HG03196 (cell line): ENCODE measurements around the gene PALLD.
A peak's percentile ranks its signal among the peaks of the same experiment; 100 is the strongest.

Source experiments
- ATAC-seq: cut with Tn5 transposase; IDR thresholded peaks from one replicate; pipeline ENCODE4 v1.9.1; 2021; ENCODE audit not compliant: unreplicated experiment

Gene PALLD

GRCh38 chr4:168553714-168554370 lies 57.0 kb downstream of the PALLD start:
- ATAC-seq, result no peak

DNA sequence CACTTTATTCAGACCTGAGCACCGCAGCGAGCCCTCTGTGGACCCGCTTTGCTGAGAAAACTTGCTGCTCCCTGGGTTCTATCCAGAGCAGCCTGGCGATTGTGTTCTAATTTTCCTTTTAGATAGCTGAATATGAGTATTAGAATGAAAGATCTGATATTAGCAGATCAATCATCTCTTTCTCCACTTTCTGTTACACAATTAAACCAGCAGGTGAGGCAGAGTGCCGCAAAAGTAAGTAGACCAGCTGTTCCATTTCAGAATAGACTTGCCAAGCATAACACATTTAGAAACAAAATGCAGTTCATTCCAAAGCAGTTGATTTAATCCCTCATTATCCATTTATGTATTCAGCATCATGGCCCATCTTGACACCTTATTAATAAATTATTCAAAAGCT lies 58.6 kb downstream of the PALLD start:
- ATAC-seq, result no peak

- ATAC-seq, result no peak
Observed at GRCh38 chr4:168557658-168558057, 60.8 kb downstream of the PALLD start.

DNA sequence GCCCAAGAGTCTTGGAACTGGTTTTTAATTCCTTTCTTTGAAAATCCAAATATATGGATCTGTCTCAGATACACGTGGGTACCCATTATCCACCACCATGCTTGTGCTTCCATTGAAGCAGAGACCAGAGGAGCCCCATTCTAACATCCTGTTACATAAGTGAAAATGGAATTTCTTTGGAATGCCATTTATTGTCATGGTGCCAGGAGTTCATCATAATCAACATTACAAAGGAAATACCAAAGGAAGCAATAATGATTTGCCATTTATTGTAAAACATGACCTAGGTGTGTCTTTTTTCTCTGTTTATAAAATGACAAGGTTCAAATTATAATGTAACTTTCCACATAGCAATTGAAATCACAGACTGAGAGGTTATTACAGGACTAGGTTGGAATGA lies 61.7 kb downstream of the PALLD start:
- ATAC-seq, result no peak

DNA sequence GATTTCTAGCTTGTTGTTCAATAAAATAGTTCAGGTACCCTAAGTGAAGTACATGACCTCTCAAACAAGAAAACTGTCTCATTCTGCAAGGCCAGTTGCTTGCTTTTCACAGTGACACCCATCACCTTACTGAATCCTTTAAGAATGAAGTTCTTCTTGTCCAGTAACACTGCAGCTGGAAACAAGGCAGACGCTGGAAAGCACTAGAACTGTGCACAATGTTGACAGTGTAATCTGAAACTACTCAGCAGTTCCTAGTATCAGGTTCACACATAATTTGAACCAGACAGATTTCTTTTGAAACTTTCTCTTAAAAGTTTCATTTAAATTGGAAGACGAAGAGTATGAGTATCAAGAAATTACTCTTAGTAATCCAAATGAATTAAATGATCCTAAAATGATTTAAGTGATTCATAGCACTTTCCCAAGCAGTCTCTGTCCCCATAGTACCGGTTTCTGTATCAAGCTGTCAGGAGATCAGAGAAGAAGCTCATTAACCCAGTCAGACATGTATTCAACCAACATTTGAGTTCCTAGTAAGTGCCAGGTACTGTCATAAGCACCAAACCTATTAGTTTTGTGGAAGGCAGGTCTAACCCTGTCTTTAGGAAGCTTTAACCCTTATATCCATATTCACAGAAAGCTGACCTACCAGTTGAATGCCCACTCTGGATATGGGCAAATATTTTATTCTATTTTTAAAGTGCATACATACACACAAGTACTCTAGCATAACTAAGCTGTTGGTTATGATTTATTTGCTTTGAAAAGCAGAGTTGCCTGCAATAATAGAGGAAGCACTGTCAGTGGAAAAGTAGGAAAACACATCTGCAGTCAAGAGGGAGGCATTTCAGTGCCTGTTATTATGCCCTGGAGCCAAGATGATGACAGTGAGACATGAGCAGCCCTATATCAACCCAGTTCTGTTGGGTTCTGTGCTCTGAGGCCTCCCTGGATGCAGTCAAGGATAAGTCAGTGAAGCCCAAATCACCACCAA lies 63.6 kb downstream of the PALLD start:
- ATAC-seq, result no peak

GRCh38 chr4:168562041-168562571 lies 65.3 kb downstream of the PALLD start:
- no peak for ATAC-seq

DNA sequence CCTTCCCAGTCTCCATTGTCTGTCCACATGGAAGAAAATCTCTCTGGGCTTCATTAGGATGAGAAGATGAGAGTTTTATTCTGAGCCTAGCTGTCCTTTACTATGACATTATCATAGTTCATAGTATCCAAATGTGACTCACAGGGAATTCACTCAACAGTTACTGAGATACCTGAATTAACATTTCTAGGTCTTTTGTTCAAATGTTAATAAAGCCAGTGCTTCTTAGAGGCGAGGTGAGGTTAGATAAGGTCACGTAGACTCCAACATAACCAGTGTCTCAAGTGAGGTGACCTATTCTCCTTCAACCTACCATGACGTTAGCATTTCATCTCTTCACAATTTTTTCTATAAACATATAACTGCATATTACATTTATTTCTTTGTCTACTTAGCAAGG lies 67.2 kb downstream of the PALLD start:
- no peak for ATAC-seq

DNA sequence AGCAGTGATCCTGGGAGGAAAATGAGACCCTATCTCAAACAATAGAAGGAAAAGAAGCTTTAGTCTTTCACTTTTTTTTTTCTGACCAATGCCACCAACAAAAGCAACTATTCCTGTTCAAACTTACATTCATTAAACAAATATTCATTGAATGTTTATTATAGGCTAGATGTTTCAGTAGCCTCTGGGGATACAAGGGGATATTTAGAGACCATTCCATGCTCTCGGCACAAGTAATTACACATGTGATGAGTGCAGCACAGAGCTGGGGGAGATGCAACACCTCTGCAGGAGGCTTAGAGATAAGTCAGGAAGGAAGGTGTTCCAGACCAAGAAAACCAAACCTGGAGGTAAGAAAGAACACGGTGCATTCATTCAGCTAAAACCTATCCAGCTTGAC lies 68.3 kb downstream of the PALLD start:
- ATAC-seq, result no peak

DNA sequence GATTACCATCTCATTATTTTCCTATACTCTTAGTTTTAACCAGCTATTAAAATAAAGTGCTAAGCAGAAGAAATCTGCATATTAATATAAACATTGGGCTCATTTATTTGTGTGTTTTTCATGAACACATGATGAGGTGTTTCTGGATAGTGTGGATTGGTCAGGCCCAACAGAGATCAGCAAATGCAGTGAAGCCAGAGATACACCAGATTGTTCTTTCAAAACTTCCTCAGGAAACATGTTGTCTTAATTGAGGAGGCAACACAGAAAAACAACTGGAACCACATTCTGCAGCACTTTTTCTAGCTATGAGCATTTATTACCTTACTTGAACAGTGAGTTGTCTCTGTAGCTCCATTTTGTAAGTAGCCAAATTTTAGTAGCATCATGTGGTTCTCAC lies 69.9 kb downstream of the PALLD start:
- no peak for ATAC-seq

DNA sequence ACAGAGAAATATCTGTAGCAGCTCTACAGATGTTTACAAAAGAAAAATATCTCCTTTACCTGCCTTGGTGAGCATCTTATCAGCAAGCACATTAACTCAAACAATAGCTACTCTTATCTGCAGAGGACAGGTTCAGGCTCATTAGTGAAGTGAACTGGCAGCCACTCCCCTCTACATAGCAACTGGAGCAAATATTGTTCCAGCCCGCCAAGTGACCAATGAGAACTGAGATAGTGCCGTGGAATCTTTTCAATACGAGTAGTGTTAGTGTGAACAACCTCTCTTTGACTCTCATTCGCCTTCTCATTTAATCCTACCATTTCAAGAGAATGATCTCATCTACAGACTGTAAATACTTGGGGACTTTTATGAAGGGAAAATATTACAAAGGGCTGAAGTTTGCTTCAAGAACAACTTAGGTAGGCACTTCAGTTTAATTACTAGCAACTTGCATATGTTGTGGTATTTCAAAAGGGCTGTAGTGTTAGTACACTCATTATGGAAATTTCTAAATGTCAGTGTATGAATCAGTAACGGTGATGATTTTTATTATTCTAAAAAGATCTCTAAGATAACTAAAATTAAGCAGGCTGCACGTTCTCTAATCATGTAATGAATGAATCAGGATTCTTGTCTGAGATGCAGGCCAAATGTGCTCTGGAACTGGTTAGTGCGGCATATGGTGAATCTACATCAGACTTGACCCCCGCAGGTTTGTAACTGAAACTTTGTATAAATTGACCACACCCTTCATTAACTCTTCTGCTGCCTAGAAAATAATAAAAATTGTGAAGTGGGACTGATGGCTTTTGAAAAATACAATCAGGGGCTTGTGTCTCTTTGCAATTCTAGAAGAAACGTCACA lies 72.4 kb downstream of the PALLD start:
- no peak for ATAC-seq

GRCh38 chr4:168569931-168570276 lies 73.1 kb downstream of the PALLD start:
- ATAC-seq, result no peak

- no peak for ATAC-seq
Observed at GRCh38 chr4:168570466-168570865, 73.6 kb downstream of the PALLD start.

DNA sequence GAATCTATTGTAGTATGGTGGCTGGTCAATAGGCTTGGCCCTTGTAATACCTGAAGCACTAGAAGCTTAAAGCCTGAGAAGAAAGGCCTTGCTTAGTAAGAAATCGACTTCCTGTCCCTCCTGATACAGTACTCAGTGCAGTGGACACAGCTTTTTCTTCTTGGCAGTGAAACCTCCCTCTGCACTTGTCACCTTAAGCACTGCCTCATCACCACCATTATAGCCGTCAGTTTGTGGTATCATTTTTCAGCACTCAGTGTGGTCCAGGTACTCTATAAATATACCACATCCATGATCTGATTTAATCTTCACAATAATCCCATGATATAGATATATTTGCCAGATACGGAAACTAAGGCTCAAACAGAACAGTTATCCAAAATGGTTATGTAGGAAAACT lies 75.2 kb downstream of the PALLD start:
- no peak for ATAC-seq

GRCh38 chr4:168573870-168574269 lies 77.0 kb downstream of the PALLD start:
- ATAC-seq, result no peak

- ATAC-seq, result no peak
Observed at GRCh38 chr4:168574581-168575295, 77.9 kb downstream of the PALLD start.

DNA sequence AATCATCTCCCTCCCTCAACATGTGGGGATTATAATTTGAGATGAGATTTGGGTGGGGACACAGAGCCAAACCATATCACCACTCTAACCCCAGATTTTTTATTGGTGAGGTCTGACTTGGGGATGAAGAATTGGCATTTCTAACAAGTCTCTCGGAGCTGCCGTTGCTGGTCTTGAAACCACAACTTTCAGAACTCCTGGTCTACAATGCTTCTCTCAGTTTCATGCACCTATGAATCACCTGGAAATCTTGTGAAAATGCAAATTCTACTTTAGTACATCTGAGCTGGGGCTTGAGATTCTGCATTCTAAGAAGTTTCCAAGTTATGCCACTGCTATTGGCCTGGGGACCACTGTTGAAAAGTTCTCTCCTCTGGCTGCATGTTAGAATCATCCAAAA lies 78.6 kb downstream of the PALLD start:
- ATAC-seq, result no peak

GRCh38 chr4:168577624-168578023 lies 80.8 kb downstream of the PALLD start:
- no peak for ATAC-seq

- no peak for ATAC-seq
Observed at GRCh38 chr4:168580228-168580627, 83.4 kb downstream of the PALLD start.

DNA sequence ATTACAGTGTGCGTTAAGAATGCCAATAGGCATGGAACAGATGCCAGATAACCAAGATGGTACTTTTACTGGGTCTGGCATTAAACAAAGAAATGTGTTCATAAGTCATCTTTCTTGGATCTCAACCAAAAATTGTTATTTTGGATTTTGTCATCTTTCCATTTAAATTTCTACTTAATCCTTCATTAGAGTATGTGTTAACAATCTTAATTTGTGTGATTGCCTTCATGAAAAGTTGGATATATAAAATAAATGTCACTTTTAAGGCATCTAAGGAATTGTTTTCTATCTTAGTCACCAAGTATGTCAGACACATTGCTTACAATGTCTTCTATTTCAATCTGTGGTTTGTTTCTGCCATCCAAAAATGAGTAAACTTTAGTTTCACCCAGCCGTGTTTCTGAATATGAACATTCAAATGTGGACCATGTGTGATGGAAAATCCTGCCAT lies 87.5 kb downstream of the PALLD start:
- peak; percentile 51 for ATAC-seq
